Skeletal muscle satellite cell (primary cell): ENCODE results near the gene PLPP4.

Experiments used
- H3K27me3 ChIP-seq: 2 replicates; pipeline ENCODE4 v1.7.0; 2013; ENCODE audit warnings: low read length; ENCODE audit not compliant: control insufficient read depth, insufficient read depth
- H3K36me3 ChIP-seq: 2 replicates; pipeline ENCODE4 v1.7.0; 2013; ENCODE audit warnings: mild to moderate bottlenecking, control low read depth, low read length; ENCODE audit not compliant: insufficient read depth
- H3K4me1 ChIP-seq: 2 replicates; pipeline ENCODE4 v1.7.0; 2013; ENCODE audit warnings: low read length; ENCODE audit not compliant: control insufficient read depth, insufficient read depth
- H3K4me2 ChIP-seq: 2 replicates; pipeline ENCODE4 v1.7.0; 2013; ENCODE audit warnings: mild to moderate bottlenecking, low read length
- H3K4me3 ChIP-seq: 2 replicates; pipeline ENCODE4 v1.7.0; 2013; ENCODE audit warnings: low read length
- H3K9ac ChIP-seq: 2 replicates; pipeline ENCODE4 v1.7.0; 2013; ENCODE audit warnings: mild to moderate bottlenecking, low read depth, low read length, moderate library complexity
- H3K9me3 ChIP-seq: replicated peaks from 2 replicates; pipeline ENCODE4 v1.7.0; 2013; ENCODE audit warnings: mild to moderate bottlenecking, control low read depth, low read length

The PLPP4 gene

DNA sequence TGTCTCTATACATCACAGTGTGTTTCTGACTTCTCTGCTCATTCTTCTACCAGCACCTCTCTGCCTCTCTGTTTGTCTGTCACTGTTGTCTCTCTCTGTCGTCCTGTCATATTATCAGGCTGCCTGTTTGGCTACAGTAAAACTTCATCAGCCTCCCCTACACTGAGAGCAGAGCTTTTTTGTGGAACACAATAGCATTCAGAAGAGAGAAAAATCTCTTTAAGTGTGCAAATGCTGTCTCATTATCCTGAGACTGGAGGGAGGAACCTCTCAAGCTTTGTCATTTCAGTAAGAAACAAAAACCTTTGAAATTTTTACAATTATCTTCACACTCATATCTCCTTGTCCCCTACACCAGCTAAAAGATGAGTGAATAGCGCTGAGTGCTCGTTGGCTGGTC, 148.4 kb downstream of the PLPP4 start:
- H3K27me3 ChIP-seq = no peaks in the 10 kb centered on the region
- H3K4me3 ChIP-seq = no peak overlapping the region
- no peaks in the 10 kb centered on the region for H3K4me1 ChIP-seq
- H3K4me2 ChIP-seq = no peak overlapping the region
- no peaks in the 10 kb centered on the region for H3K36me3 ChIP-seq
- no peak overlapping the region for H3K9ac ChIP-seq
- H3K9me3 ChIP-seq = no peaks in the 10 kb centered on the region

- no peak overlapping the region for H3K4me3 ChIP-seq
- no peaks in the 10 kb centered on the region for H3K9me3 ChIP-seq
- H3K9ac ChIP-seq = no peak overlapping the region
- H3K4me2 ChIP-seq = no peak overlapping the region
- H3K36me3 ChIP-seq = no peaks in the 10 kb centered on the region
- H3K4me1 ChIP-seq = no peaks in the 10 kb centered on the region
- no peaks in the 10 kb centered on the region for H3K27me3 ChIP-seq
These were observed 149.2 kb downstream of the PLPP4 start for GRCh38 chr10:120606051-120606764.

- no peaks in the 10 kb centered on the region for H3K9me3 ChIP-seq
- no peaks in the 10 kb centered on the region for H3K36me3 ChIP-seq
- no peaks in the 10 kb centered on the region for H3K4me1 ChIP-seq
- no peak overlapping the region for H3K9ac ChIP-seq
- no peak overlapping the region for H3K4me3 ChIP-seq
- no peak overlapping the region for H3K4me2 ChIP-seq
- H3K27me3 ChIP-seq = no peaks in the 10 kb centered on the region
These were observed 150.1 kb downstream of the PLPP4 start for GRCh38 chr10:120607016-120607709.

DNA sequence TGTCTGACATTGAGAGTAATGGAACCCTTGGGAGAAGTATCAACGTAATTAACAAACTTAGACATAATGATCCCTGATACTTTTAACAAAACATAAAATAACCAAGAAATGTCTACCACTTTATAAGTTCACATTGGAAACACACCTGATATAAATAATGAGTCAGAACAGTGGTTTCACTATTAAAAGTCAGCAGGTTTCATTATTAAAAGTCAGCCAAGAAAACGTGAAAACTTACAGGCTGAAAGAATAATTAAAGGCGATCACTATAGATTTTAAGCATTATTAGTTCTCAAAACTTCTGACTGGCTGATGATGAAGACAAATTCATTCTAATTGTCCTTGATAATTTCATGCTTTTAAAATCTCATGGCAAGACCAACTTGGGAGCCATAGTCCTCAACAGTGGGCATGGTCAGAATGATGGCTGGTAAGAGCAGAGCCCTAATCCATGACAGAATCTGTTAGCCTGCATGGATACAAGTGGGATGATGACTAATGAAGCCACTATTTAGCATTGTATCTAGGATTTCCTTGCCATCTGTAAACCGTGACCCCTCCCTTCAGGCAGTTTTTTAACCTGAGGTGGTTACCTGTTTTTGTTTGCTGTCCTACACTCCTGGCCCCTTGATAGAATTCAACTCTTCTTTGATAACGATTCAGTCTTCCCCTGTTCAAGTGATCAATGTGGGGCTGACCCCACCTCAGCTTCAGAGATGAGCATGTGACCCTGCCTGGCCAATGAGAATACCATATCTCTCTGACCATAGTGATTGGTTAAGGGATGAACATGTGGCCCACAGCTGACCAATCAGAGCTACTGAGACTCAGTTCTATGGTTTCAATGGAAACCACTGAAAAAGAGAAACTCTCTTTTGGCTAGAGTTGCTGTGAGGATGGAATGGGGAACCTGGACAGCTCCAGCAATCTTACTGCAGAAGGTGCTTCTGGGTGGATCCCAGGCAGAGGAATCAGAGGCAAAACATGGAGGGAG, 151.0 kb downstream of the PLPP4 start:
- Histone ChIP-seq H3K4me2 (no peak overlapping the region), H3K9me3 (no peaks in the 10 kb centered on the region), H3K4me1 (no peaks in the 10 kb centered on the region), H3K9ac (no peak overlapping the region), H3K4me3 (no peak overlapping the region), H3K36me3 (no peaks in the 10 kb centered on the region), H3K27me3 (no peaks in the 10 kb centered on the region)

DNA sequence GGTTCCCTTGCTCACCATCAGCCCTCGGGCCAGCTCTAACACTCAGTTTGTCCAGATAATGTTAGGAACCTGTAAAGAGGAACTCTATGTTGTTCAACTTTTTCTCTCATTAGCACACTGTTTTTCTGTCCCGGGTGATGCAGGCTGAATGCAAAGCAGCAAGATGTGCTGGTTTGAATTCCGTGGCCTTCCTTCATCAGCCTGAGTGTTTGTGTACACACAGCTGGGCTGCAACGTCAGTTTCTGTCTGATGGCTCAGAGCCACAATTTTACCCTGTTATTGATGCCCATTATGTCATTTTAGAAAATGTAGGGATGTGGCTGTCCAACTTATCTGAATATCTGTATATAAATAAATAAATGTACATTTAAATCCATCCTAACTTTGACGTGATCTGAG, 152.0 kb downstream of the PLPP4 start:
- Histone ChIP-seq H3K4me2 (no peak overlapping the region), H3K9ac (no peak overlapping the region), H3K4me1 (no peaks in the 10 kb centered on the region), H3K9me3 (no peaks in the 10 kb centered on the region), H3K27me3 (no peaks in the 10 kb centered on the region), H3K36me3 (no peaks in the 10 kb centered on the region), H3K4me3 (no peak overlapping the region)

- Histone ChIP-seq H3K36me3 (no peaks in the 10 kb centered on the region), H3K27me3 (no peaks in the 10 kb centered on the region), H3K4me1 (no peaks in the 10 kb centered on the region), H3K4me2 (no peak overlapping the region), H3K4me3 (no peak overlapping the region), H3K9me3 (no peaks in the 10 kb centered on the region), H3K9ac (no peak overlapping the region)
These were observed 153.8 kb downstream of the PLPP4 start for GRCh38 chr10:120610791-120611190.

DNA sequence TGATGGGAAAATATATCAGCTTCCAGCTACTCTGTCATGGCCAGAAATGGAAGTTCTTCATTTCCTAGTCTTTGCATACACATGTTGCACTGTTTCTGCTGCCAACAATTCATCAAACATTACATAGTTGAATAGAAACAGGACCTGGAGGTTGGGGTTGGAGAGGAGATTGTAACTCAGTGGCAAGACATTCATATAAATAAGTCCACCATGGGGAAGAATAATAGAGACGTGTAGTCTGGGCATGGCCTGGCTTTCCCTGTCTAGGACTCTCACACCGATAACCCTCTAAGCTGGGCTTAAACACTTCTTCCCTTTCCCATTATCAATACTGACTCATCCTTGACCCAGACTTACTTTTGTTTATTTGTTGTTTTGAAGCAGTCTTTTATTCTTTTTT, 155.7 kb downstream of the PLPP4 start:
- Histone ChIP-seq H3K4me2 (no peak overlapping the region), H3K4me1 (no peaks in the 10 kb centered on the region), H3K9me3 (no peaks in the 10 kb centered on the region), H3K4me3 (no peak overlapping the region), H3K27me3 (no peaks in the 10 kb centered on the region), H3K36me3 (no peaks in the 10 kb centered on the region), H3K9ac (no peak overlapping the region)

GRCh38 chr10:120613180-120613579, 156.2 kb downstream of the PLPP4 start:
- H3K9ac ChIP-seq = no peak overlapping the region
- no peak overlapping the region for H3K4me2 ChIP-seq
- H3K4me3 ChIP-seq = no peak overlapping the region
- no peaks in the 10 kb centered on the region for H3K27me3 ChIP-seq
- H3K36me3 ChIP-seq = no peaks in the 10 kb centered on the region
- no peaks in the 10 kb centered on the region for H3K9me3 ChIP-seq
- no peaks in the 10 kb centered on the region for H3K4me1 ChIP-seq

- Histone ChIP-seq H3K4me3 (no peak overlapping the region), H3K9ac (no peak overlapping the region), H3K4me1 (no peaks in the 10 kb centered on the region), H3K36me3 (no peaks in the 10 kb centered on the region), H3K4me2 (no peak overlapping the region), H3K27me3 (no peaks in the 10 kb centered on the region), H3K9me3 (no peaks in the 10 kb centered on the region)
These were observed 157.7 kb downstream of the PLPP4 start for GRCh38 chr10:120614680-120615079.

DNA sequence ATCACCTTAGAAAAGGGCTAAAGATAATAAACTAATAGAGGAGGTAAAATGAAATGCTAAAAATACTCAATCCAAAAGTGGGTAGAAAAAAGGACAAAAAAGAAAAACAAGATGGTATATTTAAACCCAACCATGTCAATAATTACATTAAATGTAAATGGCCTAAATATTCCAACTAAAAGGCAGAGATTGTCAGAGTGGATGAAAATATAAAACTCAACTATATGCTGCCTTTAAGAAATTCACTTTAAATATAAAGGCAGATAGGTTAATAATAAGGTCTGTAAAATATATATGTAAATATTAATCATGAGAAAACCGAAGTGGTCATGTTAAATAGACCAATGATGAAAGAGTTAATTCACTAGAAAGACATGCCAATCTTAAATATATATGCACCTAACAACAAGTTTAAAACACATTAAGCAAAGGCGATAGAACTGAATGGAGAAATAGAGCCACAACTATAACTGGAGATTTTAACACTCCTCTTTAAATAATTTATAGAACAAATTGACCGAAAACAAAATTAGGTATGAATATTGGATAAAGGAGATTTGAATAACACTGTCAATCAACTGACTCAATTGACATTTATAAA, 159.4 kb downstream of the PLPP4 start:
- Histone ChIP-seq H3K4me3 (no peak overlapping the region), H3K27me3 (no peaks in the 10 kb centered on the region), H3K4me1 (no peaks in the 10 kb centered on the region), H3K9ac (no peak overlapping the region), H3K4me2 (no peak overlapping the region), H3K9me3 (no peaks in the 10 kb centered on the region), H3K36me3 (no peaks in the 10 kb centered on the region)

DNA sequence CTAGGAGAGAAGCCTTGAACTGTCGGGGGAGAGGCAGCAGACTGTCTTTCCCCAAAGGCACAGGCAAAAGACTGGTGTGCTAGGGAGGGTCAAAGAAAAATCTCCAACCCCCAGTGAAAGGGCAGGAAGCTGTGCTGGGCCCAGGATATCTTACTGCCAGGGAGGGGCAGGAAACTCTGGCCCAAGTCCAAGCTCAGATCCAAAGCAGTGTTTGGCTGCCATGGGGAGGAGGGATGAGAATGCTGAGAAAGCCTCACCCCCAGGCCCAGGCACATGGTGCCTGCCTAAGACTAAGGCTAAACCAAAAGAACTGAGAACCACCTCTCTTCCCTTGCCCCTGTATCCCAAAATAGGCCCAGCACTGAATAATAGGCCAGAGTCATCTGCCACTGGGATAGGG, 171.2 kb downstream of the PLPP4 start:
- Histone ChIP-seq H3K27me3 (no peaks in the 10 kb centered on the region), H3K36me3 (no peaks in the 10 kb centered on the region), H3K4me2 (no peak overlapping the region), H3K4me3 (no peak overlapping the region), H3K9ac (no peak overlapping the region), H3K9me3 (no peaks in the 10 kb centered on the region), H3K4me1 (no peaks in the 10 kb centered on the region)
